H9 (cell line): ENCODE data around the gene IL21R. TPM values are rescaled to one million over a fixed set of nuclear protein-coding genes. Genes with fewer than 3 reads are reported as not detected.

Source experiments
- DNase-seq: peaks from one replicate; pipeline ENCODE4 v3.0.0-alpha.2; 2017
- H2AFZ ChIP-seq: one replicate; pipeline ENCODE4 v1.6.1; 2013; ENCODE audit warnings: mild to moderate bottlenecking, low read length, control low read depth, moderate library complexity
- H2AK5ac ChIP-seq: 2 replicates; pipeline ENCODE4 v1.6.1; 2013; ENCODE audit warnings: low read length, control low read depth, mixed read lengths; ENCODE audit not compliant: insufficient read length
- H2BK120ac ChIP-seq: one replicate; pipeline ENCODE4 v1.6.1; 2013; ENCODE audit warnings: low read depth, mild to moderate bottlenecking, low read length, control low read depth, inconsistent platforms; ENCODE audit not compliant: poor library complexity, severe bottlenecking
- H2BK12ac ChIP-seq: 2 replicates; pipeline ENCODE4 v1.6.1; 2013; ENCODE audit warnings: low read length, control low read depth, mixed read lengths, low read depth; ENCODE audit not compliant: insufficient read length
- H2BK15ac ChIP-seq: 2 replicates; pipeline ENCODE4 v1.6.1; 2013; ENCODE audit warnings: low read depth, low read length, control low read depth
- H2BK20ac ChIP-seq: one replicate; pipeline ENCODE4 v1.6.1; 2013; ENCODE audit warnings: low read depth, mild to moderate bottlenecking, low read length, control low read depth, inconsistent platforms; ENCODE audit not compliant: poor library complexity, severe bottlenecking
- H2BK5ac ChIP-seq: 2 replicates; pipeline ENCODE4 v1.6.1; 2013; ENCODE audit warnings: low read length, control low read depth, mixed read lengths; ENCODE audit not compliant: insufficient read length
- H3K14ac ChIP-seq: 2 replicates; pipeline ENCODE4 v1.6.1; 2013; ENCODE audit warnings: low read length, control low read depth; ENCODE audit not compliant: insufficient read depth
- H3K18ac ChIP-seq: 2 replicates; pipeline ENCODE4 v1.6.1; 2013; ENCODE audit warnings: low read depth, mild to moderate bottlenecking, mixed read lengths, low read length, control low read depth; ENCODE audit not compliant: insufficient read length
- H3K23ac ChIP-seq: 2 replicates; pipeline ENCODE4 v1.6.1; 2013; ENCODE audit warnings: low read length, control low read depth, mixed read lengths, low read depth; ENCODE audit not compliant: insufficient read length
- H3K23me2 ChIP-seq: 2 replicates; pipeline ENCODE4 v1.6.1; 2013; ENCODE audit warnings: low read depth, mild to moderate bottlenecking, mixed read lengths, low read length, control low read depth; ENCODE audit not compliant: insufficient read length, poor library complexity, severe bottlenecking
- H3K27ac ChIP-seq: 2 replicates; pipeline ENCODE4 v1.5.1; 2013; ENCODE audit warnings: low read length, control low read depth, mixed read lengths, low read depth; ENCODE audit not compliant: insufficient read length
- H3K27me3 ChIP-seq: 2 replicates; pipeline ENCODE4 v1.6.1; 2013; ENCODE audit warnings: low read length, control low read depth, inconsistent platforms; ENCODE audit not compliant: insufficient read depth
- H3K4ac ChIP-seq: 2 replicates; pipeline ENCODE4 v1.6.1; 2013; ENCODE audit warnings: low read depth, mild to moderate bottlenecking, control low read depth, inconsistent platforms, low read length, moderate library complexity
- H3K4me1 ChIP-seq: 2 replicates; pipeline ENCODE4 v1.6.1; 2013; ENCODE audit warnings: low read length, control low read depth, inconsistent platforms; ENCODE audit not compliant: insufficient read depth
- H3K4me2 ChIP-seq: 2 replicates; pipeline ENCODE4 v1.6.1; 2013; ENCODE audit warnings: low read length, control low read depth, mixed read lengths; ENCODE audit not compliant: insufficient read length, insufficient read depth
- H3K56ac ChIP-seq: 2 replicates; pipeline ENCODE4 v1.6.1; 2013; ENCODE audit warnings: low read depth, mild to moderate bottlenecking, mixed read lengths, low read length, control low read depth; ENCODE audit not compliant: insufficient read length
- H3K79me1 ChIP-seq: 2 replicates; pipeline ENCODE4 v1.6.1; 2013; ENCODE audit warnings: low read depth, mild to moderate bottlenecking, moderate library complexity, low read length, control low read depth, inconsistent platforms; ENCODE audit not compliant: insufficient read depth, poor library complexity, severe bottlenecking
- H3K79me2 ChIP-seq: 2 replicates; pipeline ENCODE4 v1.6.1; 2013; ENCODE audit warnings: low read length, control low read depth, inconsistent platforms; ENCODE audit not compliant: insufficient read depth
- H3K9ac ChIP-seq: 2 replicates; pipeline ENCODE4 v1.6.1; 2013; ENCODE audit warnings: low read length, control low read depth, mixed read lengths; ENCODE audit not compliant: insufficient read length; ENCODE audit errors: extremely low read depth
- H3K9me3 ChIP-seq: one replicate; pipeline ENCODE4 v1.6.1; 2013; ENCODE audit warnings: low read depth, low read length, inconsistent platforms; ENCODE audit not compliant: control insufficient read depth
- H3T11ph ChIP-seq: one replicate; pipeline ENCODE4 v1.6.1; 2013; ENCODE audit warnings: mild to moderate bottlenecking, low read length, control low read depth, inconsistent platforms
- H4K20me1 ChIP-seq: one replicate; pipeline ENCODE4 v1.6.1; 2013; ENCODE audit not compliant: control insufficient read depth, insufficient read length, insufficient read depth
- H4K5ac ChIP-seq: 2 replicates; pipeline ENCODE4 v1.6.1; 2013; ENCODE audit warnings: low read depth, mild to moderate bottlenecking, mixed read lengths, low read length, control low read depth; ENCODE audit not compliant: insufficient read length
- H4K8ac ChIP-seq: replicated peaks from 2 replicates; pipeline ENCODE4 v1.6.1; 2013; ENCODE audit warnings: low read length, control low read depth, mixed read lengths, low read depth; ENCODE audit not compliant: insufficient read length
- H4K91ac ChIP-seq: 2 replicates; pipeline ENCODE4 v1.6.1; 2013; ENCODE audit warnings: low read depth, mild to moderate bottlenecking, moderate library complexity, mixed read lengths, low read length, control low read depth; ENCODE audit not compliant: insufficient read length
- H3K27ac Mint-ChIP-seq, 3 experiments: 2 replicates in 2 of 3; 3 replicates in 1 of 3; pipeline ENCODE4 v1.8.0; 2020 to 2021; ENCODE audit warnings: mixed read lengths in 3 of 3, mild to moderate bottlenecking in 1 of 3, moderate library complexity in 1 of 3
- H3K27me3 Mint-ChIP-seq: 2 replicates; pipeline ENCODE4 v1.8.0; 2021; ENCODE audit warnings: low read depth, mild to moderate bottlenecking, moderate library complexity, mixed read lengths
- H3K36me3 Mint-ChIP-seq, 3 experiments: 2 replicates in 2 of 3; 3 replicates in 1 of 3; pipeline ENCODE4 v1.8.0; 2020 to 2021; ENCODE audit warnings: low read depth in 3 of 3, mixed read lengths in 3 of 3; ENCODE audit not compliant: insufficient read depth in 1 of 3
- H3K4me1 Mint-ChIP-seq, 2 experiments: 2 replicates each; pipeline ENCODE4 v1.8.0; 2020; ENCODE audit warnings: mixed read lengths in 2 of 2
- H3K4me3 Mint-ChIP-seq, 2 experiments: 2 replicates in 1 of 2; 3 replicates in 1 of 2; pipeline ENCODE4 v1.8.0; 2020 to 2021; ENCODE audit warnings: mild to moderate bottlenecking in 2 of 2, mixed read lengths in 2 of 2, moderate library complexity in 1 of 2
- H3K9me3 Mint-ChIP-seq, 2 experiments: 2 replicates in 1 of 2; 3 replicates in 1 of 2; pipeline ENCODE4 v1.8.0; 2020; ENCODE audit warnings: mild to moderate bottlenecking in 2 of 2, mixed read lengths in 2 of 2, moderate library complexity in 1 of 2
- whole genome bisulfite sequencing: extraction: QIAGEN DNeasy Blood & Tissue Kit; methylation state at CpG from one replicate; pipeline ENCODE4 v1.1.7; 2013; ENCODE audit warnings: missing lambda C conversion rate, low lambda C conversion rate, mixed read lengths; ENCODE audit not compliant: insufficient read length; ENCODE audit errors: extremely low coverage; 5-methylcytosine and 5-hydroxymethylcytosine counted together
- total RNA-seq: library from RNA; stranded (reverse); gene quantifications from 2 replicates; pipeline ENCODE4 v1.2.1, GENCODE V29; 2021
- TF ChIP-seq, protein P1 (sequence below): fragments of 200-600 bp; sonication (generic); conservative IDR thresholded peaks from 3 replicates; pipeline ENCODE4 v1.8.0; 2021; ENCODE audit warnings: antibody characterized with exemption, mild to moderate bottlenecking

Gene IL21R
- total RNA-seq, 1 experiment from 2014 or later: 0.07 TPM

GRCh38 chr16:27498031-27498825, 96.3 kb downstream of the IL21R start:
- Histone ChIP-seq H3K27ac (no peak overlapping the region), H3K23me2 (no peaks in the 10 kb centered on the region), H3K4ac (no peak overlapping the region), H3K56ac (no peak overlapping the region), H3K14ac (no peak overlapping the region), H3K4me2 (no peak overlapping the region), H3K79me2 (no peaks in the 10 kb centered on the region), H2BK12ac (no peak overlapping the region), H2BK15ac (no peak overlapping the region), H2BK20ac (no peak overlapping the region), H4K5ac (no peak overlapping the region), H3K23ac (no peak overlapping the region), H3K4me1 (no peaks in the 10 kb centered on the region), H2AFZ (no peak overlapping the region), H3K79me1 (no peaks in the 10 kb centered on the region), H2BK120ac (no peak overlapping the region), H3K9me3 (no peaks in the 10 kb centered on the region), H4K20me1 (no peaks in the 10 kb centered on the region), H3K27me3 (no peaks in the 10 kb centered on the region), H2AK5ac (no peak overlapping the region), H3T11ph (no peak overlapping the region), H2BK5ac (no peak overlapping the region), H3K9ac (no peak overlapping the region), H4K8ac (no peak overlapping the region), H4K91ac (no peak overlapping the region), H3K18ac (no peak overlapping the region)
- H3K4me1 Mint-ChIP-seq: no peaks in the 10 kb centered on the region
- H3K27me3 Mint-ChIP-seq: no peaks in the 10 kb centered on the region
- no peak overlapping the region for H3K27ac Mint-ChIP-seq
- DNase-seq: no peak
- no peaks in the 10 kb centered on the region for H3K9me3 Mint-ChIP-seq
- WGBS: no CpG with 5 or more reads among the region's 9 CpGs
- peaks cover 44 to 97% (median 92%) of the 10 kb centered on the region in 3 experiments; a peak in 6 of 7 replicates for H3K36me3 Mint-ChIP-seq
- TF ChIP-seq, protein P1, sequence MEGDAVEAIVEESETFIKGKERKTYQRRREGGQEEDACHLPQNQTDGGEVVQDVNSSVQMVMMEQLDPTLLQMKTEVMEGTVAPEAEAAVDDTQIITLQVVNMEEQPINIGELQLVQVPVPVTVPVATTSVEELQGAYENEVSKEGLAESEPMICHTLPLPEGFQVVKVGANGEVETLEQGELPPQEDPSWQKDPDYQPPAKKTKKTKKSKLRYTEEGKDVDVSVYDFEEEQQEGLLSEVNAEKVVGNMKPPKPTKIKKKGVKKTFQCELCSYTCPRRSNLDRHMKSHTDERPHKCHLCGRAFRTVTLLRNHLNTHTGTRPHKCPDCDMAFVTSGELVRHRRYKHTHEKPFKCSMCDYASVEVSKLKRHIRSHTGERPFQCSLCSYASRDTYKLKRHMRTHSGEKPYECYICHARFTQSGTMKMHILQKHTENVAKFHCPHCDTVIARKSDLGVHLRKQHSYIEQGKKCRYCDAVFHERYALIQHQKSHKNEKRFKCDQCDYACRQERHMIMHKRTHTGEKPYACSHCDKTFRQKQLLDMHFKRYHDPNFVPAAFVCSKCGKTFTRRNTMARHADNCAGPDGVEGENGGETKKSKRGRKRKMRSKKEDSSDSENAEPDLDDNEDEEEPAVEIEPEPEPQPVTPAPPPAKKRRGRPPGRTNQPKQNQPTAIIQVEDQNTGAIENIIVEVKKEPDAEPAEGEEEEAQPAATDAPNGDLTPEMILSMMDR: no peak
- H3K4me3 Mint-ChIP-seq: no peak overlapping the region
